ENCODE data around the gene SLC35E3.

- TF ChIP-seq CTCF (IDR thresholded peaks at IDR 0.05; ENCODE audit: insufficient read depth, low read length, poor library complexity, severe bottlenecking) (no peak), EZH2phosphoT487 (conservative IDR thresholded peaks at IDR 0.05; ENCODE audit: low read length) (no peak)
Observed at GRCh38 chr12:68790952-68791234, 44.9 kb downstream of the SLC35E3 start.
